Mucosa of gallbladder (tissue), 1 donor: ENCODE results near the gene TADA2A. TPM values are rescaled to one million over a fixed set of nuclear protein-coding genes. Genes with fewer than 3 reads are reported as not detected.
A peak's percentile ranks its signal among the peaks of the same experiment; 100 is the strongest.

Experiments
- DNase-seq: peaks from one replicate; pipeline ENCODE4 v3.0.0-alpha.2; 2020; ENCODE audit warnings: low spot score
- total RNA-seq: library from RNA; stranded (reverse); gene quantifications from one replicate; pipeline ENCODE4 v1.2.1, GENCODE V29; 2021
- donor health status: DM: no; HTN: no; CAD: no.

The TADA2A gene
- total RNA-seq, 1 donor from 2014 or later, result 14.5 TPM

DNA sequence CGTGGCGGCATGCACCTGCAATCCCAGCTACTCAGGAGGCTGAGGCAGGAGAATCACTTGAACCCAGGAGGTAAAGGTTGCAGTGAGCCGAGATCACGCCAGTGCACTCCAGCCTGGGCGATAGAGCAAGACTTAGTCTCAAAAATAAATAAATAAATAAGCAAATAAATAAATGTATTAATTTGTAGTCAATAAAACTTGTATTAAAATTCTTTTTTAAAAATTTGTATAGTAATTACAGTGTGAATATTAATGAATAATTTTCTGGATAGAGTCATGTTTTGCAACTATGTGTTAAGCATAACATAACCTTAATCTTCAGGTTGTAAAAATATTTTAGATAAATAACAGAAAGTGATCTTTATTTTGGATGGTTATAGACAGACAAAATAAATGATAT, 55.8 kb downstream of the TADA2A start:
- no peak for DNase-seq

DNA sequence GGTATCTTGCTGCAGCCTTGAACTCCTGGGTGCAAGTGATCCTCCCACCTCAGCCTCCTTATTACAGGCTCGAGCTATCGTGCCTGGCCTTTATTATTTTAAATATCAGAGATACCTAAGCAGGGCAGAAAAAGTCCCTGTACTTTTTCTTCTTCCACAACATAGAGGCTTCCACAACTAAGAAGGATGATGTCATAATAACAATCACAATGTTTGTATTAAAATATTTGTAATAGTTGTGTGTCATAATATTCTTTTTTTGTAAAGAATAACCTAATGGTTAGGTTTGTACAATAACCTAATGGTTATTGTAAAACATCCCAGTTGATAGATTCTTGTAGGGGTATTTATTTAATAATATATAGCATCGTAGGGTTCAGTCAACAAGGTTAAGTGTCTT, 56.4 kb downstream of the TADA2A start:
- no peak for DNase-seq

DNA sequence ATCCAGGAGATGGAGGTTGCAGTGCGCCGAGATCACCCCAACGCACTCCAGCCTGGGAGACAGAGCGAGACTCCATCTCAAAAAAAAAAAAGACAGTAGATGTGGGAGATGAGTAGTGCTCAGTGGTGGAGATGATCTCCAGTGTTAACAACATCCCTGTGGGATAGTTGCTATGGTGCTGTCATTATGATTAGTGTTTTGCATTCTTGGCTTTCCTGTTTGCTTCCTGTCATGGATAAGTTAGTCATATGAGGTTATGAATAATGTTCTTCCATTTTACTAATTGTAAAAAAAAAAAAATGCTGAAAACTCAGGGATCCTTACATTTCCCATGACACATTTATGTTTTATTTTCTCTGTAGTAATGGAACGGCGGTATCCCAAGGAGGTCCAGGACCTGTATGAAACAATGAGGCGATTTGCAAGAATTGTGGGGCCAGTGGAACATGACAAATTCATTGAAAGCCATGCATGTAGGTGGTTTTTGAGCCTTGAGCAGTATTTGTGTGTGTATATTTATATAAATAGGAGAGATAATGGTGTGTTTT, 58.5 kb downstream of the TADA2A start:
- no peak for DNase-seq

DNA sequence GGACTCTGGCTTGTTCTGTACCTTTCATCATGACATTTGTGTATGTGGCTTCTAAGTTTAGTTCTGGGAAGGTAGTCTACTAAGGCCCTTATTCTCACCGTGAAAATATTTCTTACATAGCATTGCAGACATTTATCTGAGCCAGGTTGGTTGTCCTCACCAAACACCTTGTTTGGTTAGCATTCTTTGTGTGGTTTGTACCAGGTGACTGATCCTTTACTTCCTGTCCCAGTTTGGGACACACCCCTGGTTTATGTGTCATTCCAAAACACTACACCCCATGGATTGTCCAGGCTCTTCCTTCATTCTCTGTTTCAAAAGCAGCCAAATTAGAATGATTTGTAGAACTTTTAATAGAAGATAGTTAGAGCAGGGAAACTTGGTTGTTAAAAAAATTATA, 59.8 kb downstream of the TADA2A start:
- no peak for DNase-seq

DNA sequence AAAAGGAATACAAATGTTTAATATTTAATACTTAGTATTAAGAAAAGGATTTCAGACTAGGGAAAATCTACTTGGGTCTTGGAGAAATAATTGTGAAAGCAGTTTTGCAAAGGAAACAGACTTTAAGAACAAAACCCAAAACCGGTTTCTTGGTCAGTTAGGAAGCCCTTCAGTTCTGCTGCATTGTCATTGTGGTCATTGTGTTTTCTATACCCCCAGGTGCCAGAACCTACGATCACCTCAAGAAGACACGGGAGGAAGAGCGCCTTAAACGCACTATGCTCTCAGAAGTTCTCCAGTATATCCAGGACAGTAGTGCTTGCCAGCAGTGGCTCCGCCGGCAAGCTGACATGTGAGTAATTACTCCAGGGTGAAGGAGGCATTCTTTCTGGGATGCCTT, 63.5 kb downstream of the TADA2A start:
- no peak for DNase-seq

DNA sequence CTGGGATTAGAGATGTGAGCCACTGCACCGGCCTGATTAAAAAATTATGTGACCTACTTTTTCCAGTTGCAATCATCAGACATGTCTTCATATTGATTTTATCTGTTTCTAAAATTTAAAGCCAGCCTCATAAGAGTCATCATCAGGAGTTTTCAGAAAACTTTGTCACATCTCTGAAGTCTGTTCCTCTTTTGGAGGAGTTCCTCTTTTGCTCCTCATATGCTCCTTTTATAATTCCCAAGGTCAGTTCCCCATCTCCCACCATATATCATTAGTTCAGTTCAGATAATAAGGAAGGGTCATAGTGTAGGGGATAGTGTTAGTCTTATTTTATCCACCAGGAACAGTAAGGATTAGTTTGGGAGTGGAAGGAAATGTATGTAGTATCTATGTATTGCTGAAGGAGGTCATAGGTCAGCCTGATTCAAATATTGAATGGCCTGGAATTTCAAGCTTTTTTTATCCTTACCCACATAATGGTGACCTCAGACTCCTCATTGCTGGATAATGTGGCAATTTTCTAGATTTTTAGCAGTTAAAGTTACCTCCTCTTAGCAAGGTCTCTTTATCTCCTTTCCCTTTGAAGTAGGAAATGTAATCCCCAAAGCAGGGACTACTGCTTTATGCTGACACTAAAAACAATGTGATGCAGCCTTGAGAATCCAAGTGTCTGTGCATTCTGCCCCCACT, 69.2 kb downstream of the TADA2A start:
- no peak for DNase-seq

DNA sequence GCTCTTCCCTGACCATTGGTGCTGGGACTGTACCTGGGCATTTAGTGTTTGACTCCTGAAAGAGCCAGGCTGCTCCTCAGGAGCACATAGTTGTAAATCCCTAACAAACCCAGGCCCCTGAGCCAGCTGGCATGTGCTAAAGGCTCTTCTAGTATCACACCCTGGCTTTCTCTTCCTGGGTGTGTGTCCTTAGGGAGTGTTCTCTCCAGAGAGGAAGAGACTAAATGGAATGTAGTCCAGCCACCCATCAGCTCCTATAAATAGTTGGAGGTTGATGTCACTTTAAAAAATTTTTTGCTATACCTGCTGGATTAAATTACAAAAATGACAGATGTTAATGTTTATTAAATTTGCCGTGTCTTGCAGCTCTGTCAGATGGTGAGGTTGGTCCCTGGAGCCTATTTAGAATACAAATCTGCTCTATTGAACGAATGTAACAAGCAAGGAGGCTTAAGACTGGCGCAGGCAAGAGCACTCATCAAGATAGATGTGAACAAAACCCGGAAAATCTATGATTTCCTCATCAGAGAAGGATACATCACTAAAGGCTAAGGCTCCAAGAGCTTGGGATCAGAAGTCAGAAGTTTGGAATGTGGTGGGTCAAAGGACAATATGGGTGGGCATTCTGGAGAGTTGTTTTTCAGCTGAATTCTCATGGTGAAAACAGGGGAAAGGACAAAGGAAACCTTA, 69.9 kb downstream of the TADA2A start:
- DNase-seq, result peak; percentile 20

DNA sequence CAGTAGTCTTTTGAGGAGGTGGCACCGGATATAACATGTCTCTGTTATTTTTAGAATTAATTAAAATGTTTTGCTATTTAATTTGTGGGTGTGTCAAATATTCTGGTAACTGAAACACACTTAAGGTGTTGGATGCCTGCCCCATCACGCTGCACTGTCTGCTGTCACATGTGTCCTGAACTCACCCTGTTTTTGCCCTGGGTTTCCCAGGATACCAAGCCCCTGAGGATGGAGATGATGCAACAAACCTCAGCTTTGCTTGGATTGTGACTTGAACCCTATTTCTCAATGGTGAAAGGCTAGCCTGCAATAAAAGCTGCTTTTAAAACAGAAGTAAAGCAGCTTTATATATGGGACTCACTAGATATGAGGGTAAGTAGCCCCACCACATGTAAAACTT, 71.5 kb downstream of the TADA2A start:
- no peak for DNase-seq

DNA sequence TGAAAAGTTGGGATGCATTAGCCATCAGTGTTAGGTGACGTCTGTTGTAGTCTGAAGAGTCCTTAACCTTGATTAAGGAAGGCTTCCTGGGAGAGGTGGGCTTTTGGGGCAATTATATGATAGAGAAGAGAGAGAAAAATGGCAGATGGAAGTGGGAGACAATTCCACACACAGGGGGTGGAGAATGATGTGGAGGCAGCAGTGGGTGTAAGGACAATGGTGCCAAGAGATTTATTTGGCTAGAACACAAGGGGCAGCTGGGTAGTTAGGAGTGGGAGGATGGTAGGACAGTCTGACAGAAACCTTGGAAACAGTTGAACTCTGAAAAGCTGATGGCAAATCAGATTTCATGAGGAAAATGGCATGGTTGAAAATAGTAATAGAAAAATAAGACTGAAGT, 72.3 kb downstream of the TADA2A start:
- DNase-seq, result no peak

DNA sequence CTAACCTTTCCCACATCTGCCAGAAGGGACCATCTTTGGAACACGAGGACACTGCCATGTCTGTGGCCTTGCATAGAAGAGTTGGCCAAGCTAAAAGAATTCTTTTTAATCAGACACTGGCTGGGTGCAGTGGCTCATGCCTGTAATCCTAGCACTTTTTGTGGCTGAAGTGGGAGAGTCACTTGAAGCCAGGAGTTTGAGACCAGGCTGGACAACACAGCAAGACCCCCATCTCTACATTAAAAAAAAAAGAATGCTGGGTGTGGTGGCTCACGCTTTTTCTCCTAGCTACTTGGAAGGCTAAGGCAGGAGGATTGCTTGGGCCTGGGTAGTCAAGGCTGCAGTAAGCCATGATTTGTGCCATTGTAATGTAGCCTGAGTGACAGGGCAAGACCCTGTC, 73.7 kb downstream of the TADA2A start:
- DNase-seq, result no peak

DNA sequence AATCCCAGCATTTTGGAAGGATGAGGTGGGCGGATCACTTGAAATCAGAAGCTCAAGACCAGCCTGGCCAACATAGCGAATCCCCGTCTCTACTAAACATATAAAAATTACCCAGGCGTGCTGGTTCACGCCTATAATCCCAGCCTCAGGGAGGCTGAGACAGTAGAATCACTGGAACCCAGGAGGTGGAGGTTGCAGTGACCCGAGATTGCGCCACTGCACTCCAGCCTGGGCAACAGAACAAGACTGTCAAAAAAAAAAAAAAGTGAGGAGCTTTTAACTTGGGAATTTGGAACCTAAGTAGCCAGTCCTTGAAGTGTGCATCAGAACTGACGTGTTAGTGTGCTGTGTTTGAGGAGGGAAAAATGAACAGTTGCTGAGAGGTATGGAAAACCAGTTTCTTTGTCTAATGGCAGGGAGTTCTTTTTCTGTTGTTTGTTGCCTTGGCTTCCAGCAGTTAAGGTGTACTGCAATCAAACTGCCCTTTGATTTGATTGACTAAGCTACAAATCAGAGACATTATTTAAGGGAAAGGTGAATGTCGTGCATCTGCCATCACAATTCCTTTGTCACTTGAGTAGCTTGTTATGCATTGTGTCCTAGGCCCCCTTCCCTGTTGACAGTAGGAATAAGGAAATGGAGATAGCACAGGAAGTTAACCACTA, 74.4 kb downstream of the TADA2A start:
- DNase-seq, result no peak

DNA sequence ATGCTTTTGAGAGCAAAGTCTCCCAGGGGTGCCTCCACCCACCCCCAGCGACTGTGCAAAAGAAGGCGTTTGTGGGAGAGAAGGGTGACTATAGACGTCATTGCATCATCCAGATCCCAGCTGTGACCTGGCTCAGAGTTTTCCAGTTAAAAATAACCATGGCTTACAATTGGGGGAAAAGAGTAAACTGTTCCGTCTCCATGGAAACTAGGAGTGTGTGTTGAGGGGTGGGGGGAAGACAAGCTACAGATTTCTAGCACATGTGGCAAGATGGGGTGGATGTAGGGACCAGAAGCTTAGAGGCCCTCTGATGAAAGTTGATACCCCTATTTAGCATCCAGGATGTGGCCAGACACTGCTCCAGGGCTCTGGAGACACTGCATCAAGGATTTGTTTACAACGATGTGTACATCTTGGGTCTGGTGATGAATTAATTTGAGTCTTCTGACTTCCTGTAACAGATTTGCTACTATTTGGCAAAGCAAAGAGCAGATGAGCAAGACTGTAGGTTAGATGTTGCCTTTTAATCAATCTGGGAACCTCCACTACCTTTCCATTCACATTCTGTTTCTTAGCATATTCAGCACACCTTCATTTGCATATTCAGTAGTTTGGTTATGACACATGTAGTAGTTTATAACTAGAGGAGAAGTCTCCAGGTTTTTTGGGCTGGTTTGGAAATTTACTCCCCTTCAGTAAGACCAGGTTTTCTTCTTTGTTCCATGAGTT, 76.8 kb downstream of the TADA2A start:
- peak; percentile 14 for DNase-seq

DNA sequence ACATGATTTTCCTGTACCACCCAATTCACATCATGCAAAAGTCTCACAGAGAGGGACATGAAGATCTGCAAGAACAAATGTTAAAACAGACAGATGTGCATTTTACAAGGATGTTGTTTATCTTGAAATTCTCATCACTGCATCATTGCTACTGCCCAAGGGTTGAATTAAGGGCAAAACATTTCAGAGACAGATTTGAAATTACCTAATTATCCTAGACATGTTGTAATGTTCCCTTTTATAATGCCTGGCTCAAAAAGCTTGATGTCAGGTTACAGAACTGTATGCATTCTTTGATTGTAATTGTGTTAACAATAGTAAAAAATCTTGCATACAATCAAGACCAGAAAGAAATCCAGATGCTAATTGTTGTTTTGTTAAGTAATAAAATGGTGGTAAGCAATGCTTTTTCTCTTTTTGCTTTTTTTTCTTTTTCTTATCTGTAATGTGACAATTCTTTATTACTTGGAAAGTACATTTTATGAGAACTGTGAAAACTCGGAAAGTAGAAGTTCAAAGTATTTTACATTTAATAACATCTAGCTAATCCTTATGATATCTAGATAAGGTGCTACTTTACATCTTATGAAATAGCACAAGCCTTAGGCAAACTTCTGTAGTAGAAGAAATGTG, 79.4 kb downstream of the TADA2A start:
- DNase-seq, result no peak

DNA sequence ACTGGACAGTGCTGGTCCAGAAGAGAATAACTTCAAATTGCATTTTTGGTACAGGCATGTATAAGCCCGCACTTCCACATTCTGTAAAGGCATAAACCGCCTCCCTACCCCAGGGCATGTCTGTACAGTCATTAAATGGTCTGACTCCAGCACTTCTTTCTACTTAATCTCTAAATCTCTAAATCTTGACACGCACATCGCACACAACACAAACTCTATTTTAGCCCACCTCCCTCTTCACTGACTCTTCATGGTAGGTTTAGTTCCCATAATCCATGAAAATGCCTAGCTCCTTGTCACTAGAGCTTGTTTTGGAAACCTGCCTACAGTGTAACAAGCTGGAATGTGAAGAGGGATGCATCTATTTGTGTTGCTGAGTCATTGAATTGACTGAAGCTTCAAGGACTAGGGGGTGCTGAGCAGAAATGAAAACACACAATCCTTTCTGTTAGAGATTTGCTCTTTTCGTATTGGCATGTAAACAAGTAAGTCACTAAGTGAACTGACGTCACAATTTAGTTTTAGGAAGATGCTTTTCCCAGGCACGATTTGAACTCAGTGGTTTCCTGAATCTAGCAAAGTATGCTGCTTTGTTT, 81.4 kb downstream of the TADA2A start:
- peak; percentile 34 for DNase-seq

DNA sequence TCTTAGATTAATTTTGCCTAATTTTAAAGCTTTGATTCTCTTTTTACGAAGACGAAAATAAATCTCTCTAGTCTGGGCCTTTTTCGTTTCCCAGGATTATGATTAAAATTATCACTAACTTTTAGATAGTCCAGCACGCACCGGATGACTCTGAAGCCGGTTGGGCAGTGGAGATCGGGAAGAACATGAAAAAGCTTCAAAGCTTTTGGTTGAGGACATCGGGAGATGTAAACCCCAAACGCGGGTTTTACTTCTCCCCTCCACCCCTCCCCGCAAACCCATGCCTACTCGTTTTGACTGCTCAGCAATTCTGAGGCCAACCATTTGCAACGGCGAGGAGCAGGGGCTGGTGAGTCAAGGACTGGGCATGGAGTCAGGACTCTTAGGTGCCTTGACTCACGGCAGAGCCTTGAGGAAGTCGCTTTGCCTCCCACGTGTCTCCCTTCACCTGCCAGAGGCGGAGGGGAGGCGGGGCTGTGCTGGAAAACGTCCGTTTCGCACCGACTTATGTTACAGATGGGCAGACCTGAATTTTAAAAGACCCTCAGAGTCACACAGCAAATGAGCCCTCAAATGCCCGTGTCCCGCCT, 82.0 kb downstream of the TADA2A start:
- DNase-seq, result peak; percentile 79

DNA sequence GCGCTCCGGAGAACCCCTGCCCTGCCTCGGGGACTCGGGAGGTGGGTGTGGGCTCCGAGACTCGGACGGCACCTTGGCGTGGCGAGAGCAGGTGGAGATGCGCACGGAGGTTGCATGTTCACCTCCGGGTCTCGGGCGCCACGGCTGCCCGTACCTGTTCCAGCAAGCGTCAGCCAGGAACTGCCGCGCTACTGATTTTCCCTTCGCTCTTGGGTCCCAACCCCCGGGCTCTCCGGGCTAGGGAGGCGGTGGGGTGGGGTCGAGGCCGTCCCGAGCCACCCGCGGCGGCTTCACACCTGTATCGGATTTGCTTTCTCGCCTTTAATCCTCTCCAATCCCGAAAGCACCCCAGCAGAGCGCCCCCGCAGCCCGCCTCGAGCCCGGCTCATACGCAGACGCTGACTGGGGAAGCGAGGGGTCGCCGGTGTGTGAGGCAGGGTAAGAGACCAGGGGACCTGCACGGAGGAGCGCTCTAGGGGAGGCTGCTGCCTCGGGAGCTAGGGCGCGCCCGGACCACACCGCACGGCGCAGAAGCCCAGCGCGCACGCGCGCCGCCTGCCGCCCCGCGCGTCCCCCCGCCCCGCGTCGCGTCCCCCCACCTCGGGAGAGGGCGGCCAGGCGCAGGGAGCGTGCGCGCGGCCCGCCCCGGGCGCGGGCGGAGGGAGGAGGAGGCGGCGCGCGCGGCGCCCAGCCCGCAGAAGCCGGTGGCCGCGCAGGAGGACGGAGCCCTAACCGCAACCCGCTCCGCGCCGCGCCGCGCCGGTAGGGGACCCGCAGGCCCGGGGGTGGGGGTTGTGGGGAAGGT, 82.7 kb downstream of the TADA2A start, which contains the start of gene DUSP14:
Gene DUSP14 (plus strand): TSS at position 695 of the 805 bp plus-strand sequence. CDS start 22,382 bp downstream, outside the sequence.
- DNase-seq, result peak; percentile 76

DNA sequence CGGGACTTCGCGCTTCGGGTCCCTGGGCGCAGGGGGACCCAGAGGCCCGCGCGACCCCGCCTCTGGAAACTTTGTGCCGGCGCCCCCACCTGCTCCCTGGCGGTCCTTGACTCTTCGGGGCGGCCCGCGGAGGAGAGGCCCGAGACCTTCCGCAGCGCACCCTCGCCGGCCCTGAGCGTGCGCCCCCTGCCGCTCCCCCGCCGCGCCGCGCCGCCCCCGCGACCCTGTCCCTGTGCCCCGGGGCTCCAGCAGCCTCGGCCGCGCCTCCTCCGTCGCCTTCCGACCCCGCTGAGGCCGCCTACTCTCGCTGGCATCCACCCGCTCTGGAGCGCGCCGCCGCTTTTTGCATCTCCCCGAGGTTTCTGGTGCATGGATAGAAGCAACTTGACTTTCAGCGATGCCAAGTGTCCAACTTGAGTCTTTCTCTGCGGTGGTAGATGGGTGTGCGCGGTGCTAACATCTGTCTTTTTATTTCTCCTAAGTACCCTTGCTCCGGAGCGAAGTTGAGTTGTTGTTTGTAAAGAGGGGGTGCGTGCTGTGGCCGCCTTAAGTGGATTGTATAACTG, 83.4 kb downstream of the TADA2A start:
- DNase-seq, result peak; percentile 46

DNA sequence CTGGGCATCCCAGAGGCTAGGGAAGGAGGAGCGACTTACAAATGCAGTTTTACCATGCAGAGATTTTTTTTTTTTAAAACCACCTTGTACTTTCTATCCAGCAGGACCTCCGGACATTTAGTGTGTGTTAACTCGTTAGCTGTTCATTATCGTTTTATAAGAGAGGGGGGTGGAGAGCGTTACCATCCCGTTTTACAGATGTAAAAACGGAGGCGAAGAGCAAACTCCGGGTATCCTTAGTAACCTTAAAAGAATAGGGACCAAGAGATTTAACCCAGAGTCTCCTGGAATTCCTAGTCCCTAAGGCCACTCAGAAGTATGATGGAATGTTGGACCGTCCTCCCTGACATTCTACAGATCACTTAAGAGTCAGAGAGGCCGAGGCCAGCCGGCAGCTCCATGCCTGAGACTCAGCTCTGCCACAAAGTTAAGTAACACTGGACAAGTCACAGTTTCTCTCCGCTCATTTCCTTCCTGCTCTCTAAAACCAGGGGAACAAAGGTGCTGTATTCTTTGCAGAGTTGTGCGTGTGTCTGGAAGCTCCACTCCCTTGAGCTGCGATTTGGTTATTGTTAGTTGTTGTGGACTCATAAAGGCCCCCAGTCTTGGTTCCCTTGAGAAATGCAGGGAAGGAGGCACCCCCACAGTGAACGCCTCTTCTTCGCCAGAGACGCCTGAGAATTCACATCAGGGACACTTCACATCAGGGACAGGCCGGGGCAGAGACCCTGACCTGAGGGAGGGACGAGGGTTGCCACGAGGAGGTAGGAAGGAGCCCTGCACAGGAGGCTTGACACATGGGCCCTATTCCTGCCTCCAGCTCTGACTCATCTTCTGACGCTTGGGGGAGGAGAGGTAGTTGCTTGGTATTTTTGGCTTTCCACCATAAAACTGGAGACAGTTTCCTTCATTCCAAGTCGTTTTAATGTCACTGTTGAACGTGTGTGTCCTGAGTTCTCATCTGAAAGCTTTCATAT, 84.2 kb downstream of the TADA2A start:
- peak; percentile 43 for DNase-seq
